ENCODE results near the gene GPRIN2. TPM values are rescaled to one million over a fixed set of nuclear protein-coding genes. Genes with fewer than 3 reads are reported as not detected.
"Not testable (repeated sequence)": the region's sequence is repeated elsewhere in the genome, so short reads cannot be mapped to it uniquely, and the experiment has no call there.

The GPRIN2 gene
- polyA plus RNA-seq (2013, experiment 1 of 2; ENCODE audit: insufficient read length), result not detected
- polyA plus RNA-seq (2013, experiment 2 of 2; ENCODE audit: insufficient read length), result not detected

GRCh38 chr10:46556515-46557318 lies at the start of gene GPRIN2:
TSS of gene GPRIN2 (minus strand) at chr10:46556658. CDS start at chr10:46550736, 5,922 bp downstream.
- no peak for DNase-seq

- not testable (repeated sequence) for DNase-seq
These were observed 44.1 kb upstream of the GPRIN2 start for GRCh38 chr10:46600516-46600915.

- DNase-seq, result not testable (repeated sequence)
These were observed 41.3 kb upstream of the GPRIN2 start for GRCh38 chr10:46597616-46598246.

GRCh38 chr10:46596570-46596969 lies 40.1 kb upstream of the GPRIN2 start:
- not testable (repeated sequence) for DNase-seq

GRCh38 chr10:46594453-46595063 lies 38.1 kb upstream of the GPRIN2 start:
- DNase-seq, result not testable (repeated sequence)

- DNase-seq, result not testable (repeated sequence)
These were observed 36.8 kb upstream of the GPRIN2 start for GRCh38 chr10:46593307-46593706.

- not testable (repeated sequence) for DNase-seq
These were observed 34.6 kb upstream of the GPRIN2 start for GRCh38 chr10:46591053-46591452.

GRCh38 chr10:46589589-46589988 lies 33.1 kb upstream of the GPRIN2 start:
- not testable (repeated sequence) for DNase-seq

- DNase-seq, result not testable (repeated sequence)
These were observed 31.8 kb upstream of the GPRIN2 start for GRCh38 chr10:46588221-46588620.

GRCh38 chr10:46587546-46587945 lies 31.1 kb upstream of the GPRIN2 start:
- not testable (repeated sequence) for DNase-seq

- DNase-seq, result not testable (repeated sequence)
These were observed 28.8 kb upstream of the GPRIN2 start for GRCh38 chr10:46585246-46585645.

GRCh38 chr10:46584196-46584595 lies 27.7 kb upstream of the GPRIN2 start:
- not testable (repeated sequence) for DNase-seq

- DNase-seq, result not testable (repeated sequence)
These were observed 26.1 kb upstream of the GPRIN2 start for GRCh38 chr10:46582568-46582967.

GRCh38 chr10:46581997-46582396 lies 25.5 kb upstream of the GPRIN2 start:
- DNase-seq, result not testable (repeated sequence)

GRCh38 chr10:46579378-46579777 lies 22.9 kb upstream of the GPRIN2 start:
- DNase-seq, result not testable (repeated sequence)

- not testable (repeated sequence) for DNase-seq
These were observed 22.2 kb upstream of the GPRIN2 start, which contains the start of gene SYT15 for GRCh38 chr10:46578474-46579178. TSS of gene SYT15 (plus strand) at chr10:46579128. CDS start at chr10:46579169, 41 bp downstream.

- DNase-seq, result not testable (repeated sequence)
These were observed 21.4 kb upstream of the GPRIN2 start for GRCh38 chr10:46577624-46578473.

GRCh38 chr10:46573884-46574283 lies 17.4 kb upstream of the GPRIN2 start:
- not testable (repeated sequence) for DNase-seq

- DNase-seq, result peak; percentile 3
These were observed 16.9 kb upstream of the GPRIN2 start for GRCh38 chr10:46573314-46573713.

GRCh38 chr10:46572765-46573164 lies 16.3 kb upstream of the GPRIN2 start:
- DNase-seq, result not testable (repeated sequence)

- not testable (repeated sequence) for DNase-seq
These were observed 14.2 kb upstream of the GPRIN2 start for GRCh38 chr10:46570655-46571054.
